HEK293 (cell line): ENCODE results near the gene WBP4.

Experiments used
- CTCF ChIP-seq: fragments of 450-650 bp; formaldehyde crosslinking; IDR thresholded peaks from 2 replicates; pipeline ENCODE4 v1.5.1; 2016; ENCODE audit warnings: missing biosample characterization, missing genetic modification characterization
- FEZF1 ChIP-seq: fragments of 450-650 bp; formaldehyde crosslinking; IDR thresholded peaks from 2 replicates; pipeline ENCODE4 v1.5.1; 2016; ENCODE audit warnings: missing biosample characterization, missing genetic modification characterization
- KLF7 ChIP-seq: fragments of 450-650 bp; formaldehyde crosslinking; IDR thresholded peaks from 2 replicates; pipeline ENCODE4 v1.5.1; 2016; ENCODE audit warnings: missing biosample characterization, missing genetic modification characterization, borderline replicate concordance
- MEIS1 ChIP-seq: sonication (generic); formaldehyde crosslinking; IDR thresholded peaks from 2 replicates; pipeline ENCODE4 v1.8.1; 2022; ENCODE audit warnings: missing genetic modification reagents, mild to moderate bottlenecking, borderline replicate concordance
- MYNN ChIP-seq: fragments of 450-650 bp; formaldehyde crosslinking; IDR thresholded peaks from 2 replicates; pipeline ENCODE4 v1.5.1; 2016; ENCODE audit warnings: missing biosample characterization, missing genetic modification characterization, borderline replicate concordance
- OVOL3 ChIP-seq: fragments of 450-650 bp; formaldehyde crosslinking; IDR thresholded peaks from 2 replicates; pipeline ENCODE4 v1.5.1; 2016; ENCODE audit warnings: missing biosample characterization, missing genetic modification characterization
- PRDM1 ChIP-seq: fragments of 450-650 bp; formaldehyde crosslinking; IDR thresholded peaks from 2 replicates; pipeline ENCODE4; 2016; ENCODE audit warnings: missing biosample characterization, missing genetic modification characterization
- PRDM4 ChIP-seq: fragments of 450-650 bp; formaldehyde crosslinking; IDR thresholded peaks from 2 replicates; pipeline ENCODE4 v1.5.1; 2017; ENCODE audit warnings: missing biosample characterization, missing genetic modification characterization
- PRDM6 ChIP-seq: fragments of 450-650 bp; formaldehyde crosslinking; IDR thresholded peaks from 2 replicates; pipeline ENCODE4 v1.5.1; 2017; ENCODE audit warnings: missing biosample characterization, missing genetic modification characterization
- ZBTB11 ChIP-seq: fragments of 450-650 bp; formaldehyde crosslinking; conservative IDR thresholded peaks from 2 replicates; pipeline ENCODE4 v1.5.1; 2016; ENCODE audit warnings: low read depth, missing biosample characterization, missing genetic modification characterization
- ZBTB8A ChIP-seq: fragments of 450-650 bp; formaldehyde crosslinking; IDR thresholded peaks from 2 replicates; pipeline ENCODE4 v1.5.1; 2016; ENCODE audit warnings: missing biosample characterization, missing genetic modification characterization
- ZFP3 ChIP-seq: fragments of 450-650 bp; formaldehyde crosslinking; IDR thresholded peaks from 2 replicates; pipeline ENCODE4 v1.5.1; 2016; ENCODE audit warnings: low read depth, missing biosample characterization, missing genetic modification characterization
- ZFP37 ChIP-seq: fragments of 450-650 bp; formaldehyde crosslinking; IDR thresholded peaks from 2 replicates; pipeline ENCODE4 v1.5.1; 2016; ENCODE audit warnings: missing biosample characterization, missing genetic modification characterization
- ZFP69B ChIP-seq: fragments of 450-650 bp; formaldehyde crosslinking; IDR thresholded peaks from 2 replicates; pipeline ENCODE4 v1.5.1; 2016; ENCODE audit warnings: missing biosample characterization, missing genetic modification characterization
- ZNF140 ChIP-seq: fragments of 450-650 bp; formaldehyde crosslinking; IDR thresholded peaks from 2 replicates; pipeline ENCODE4 v1.5.1; 2016; ENCODE audit warnings: missing biosample characterization, missing genetic modification characterization
- ZNF155 ChIP-seq: fragments of 450-650 bp; formaldehyde crosslinking; IDR thresholded peaks from 2 replicates; pipeline ENCODE4 v1.5.1; 2016; ENCODE audit warnings: missing biosample characterization, missing genetic modification characterization
- ZNF175 ChIP-seq: fragments of 450-650 bp; formaldehyde crosslinking; IDR thresholded peaks from 2 replicates; pipeline ENCODE4 v1.5.1; 2016; ENCODE audit warnings: missing biosample characterization, missing genetic modification characterization
- ZNF211 ChIP-seq: fragments of 450-650 bp; formaldehyde crosslinking; IDR thresholded peaks from 2 replicates; pipeline ENCODE4 v1.5.1; 2016; ENCODE audit warnings: low read depth, missing biosample characterization, missing genetic modification characterization
- ZNF302 ChIP-seq: fragments of 450-650 bp; formaldehyde crosslinking; IDR thresholded peaks from 2 replicates; pipeline ENCODE4 v1.5.1; 2016; ENCODE audit warnings: missing biosample characterization, missing genetic modification characterization, low read depth
- ZNF350 ChIP-seq: fragments of 450-650 bp; formaldehyde crosslinking; IDR thresholded peaks from 2 replicates; pipeline ENCODE4 v1.5.0; 2017; ENCODE audit warnings: missing biosample characterization, mild to moderate bottlenecking, missing genetic modification characterization
- ZNF398 ChIP-seq: fragments of 450-650 bp; formaldehyde crosslinking; IDR thresholded peaks from 2 replicates; pipeline ENCODE4 v1.5.1; 2017; ENCODE audit warnings: missing biosample characterization, missing genetic modification characterization
- ZNF529 ChIP-seq: fragments of 450-650 bp; formaldehyde crosslinking; IDR thresholded peaks from 2 replicates; pipeline ENCODE4 v1.5.1; 2017; ENCODE audit warnings: missing genetic modification characterization, missing biosample characterization; ENCODE audit not compliant: insufficient replicate concordance
- ZNF558 ChIP-seq: fragments of 450-650 bp; formaldehyde crosslinking; IDR thresholded peaks from 2 replicates; pipeline ENCODE4 v1.5.1; 2016; ENCODE audit warnings: missing biosample characterization, missing genetic modification characterization
- ZNF600 ChIP-seq: fragments of 450-650 bp; formaldehyde crosslinking; IDR thresholded peaks from 2 replicates; pipeline ENCODE4 v1.5.1; 2016; ENCODE audit warnings: missing biosample characterization, missing genetic modification characterization
- ZNF658 ChIP-seq: fragments of 450-650 bp; formaldehyde crosslinking; IDR thresholded peaks from 2 replicates; pipeline ENCODE4; 2016; ENCODE audit warnings: missing biosample characterization, missing genetic modification characterization
- ZNF701 ChIP-seq: fragments of 450-650 bp; formaldehyde crosslinking; IDR thresholded peaks from 2 replicates; pipeline ENCODE4 v1.5.1; 2016; ENCODE audit warnings: missing biosample characterization, missing genetic modification characterization
- ZNF785 ChIP-seq: fragments of 450-650 bp; formaldehyde crosslinking; IDR thresholded peaks from 2 replicates; pipeline ENCODE4 v1.5.1; 2016; ENCODE audit warnings: missing biosample characterization, missing genetic modification characterization
- ZNF791 ChIP-seq: fragments of 450-650 bp; formaldehyde crosslinking; IDR thresholded peaks from 2 replicates; pipeline ENCODE4 v1.5.1; 2016; ENCODE audit warnings: missing biosample characterization, missing genetic modification characterization
- ZSCAN16 ChIP-seq: fragments of 450-650 bp; formaldehyde crosslinking; IDR thresholded peaks from 2 replicates; pipeline ENCODE4 v1.5.1; 2016; ENCODE audit warnings: missing biosample characterization, missing genetic modification characterization
- ZSCAN30 ChIP-seq: fragments of 450-650 bp; IDR thresholded peaks from 2 replicates; pipeline ENCODE4 v1.5.1; 2018; ENCODE audit warnings: missing biosample characterization, mild to moderate bottlenecking, missing genetic modification characterization, moderate library complexity

Gene WBP4

GRCh38 chr13:41060724-41061074 is 610 bp upstream of the WBP4 start (continued):
- TF ChIP-seq ZBTB11 (no peak), ZFP69B (tag by site-specific recombination) (no peak), ZNF175 (tag by site-specific recombination) (no peak), ZSCAN30 (tag by site-specific recombination) (0 out of 2 replicates have a peak, but pooled peaks have one; percentile 14), CTCF (tag by site-specific recombination) (no peak), ZFP37 (tag by site-specific recombination) (no peak), ZNF398 (tag by site-specific recombination) (no peak), FEZF1 (tag by site-specific recombination) (no peak), ZNF350 (tag by site-specific recombination) (no peak), KLF7 (tag by site-specific recombination) (no peak), OVOL3 (tag by site-specific recombination) (no peak), PRDM4 (no peak), ZNF701 (tag by site-specific recombination) (no peak), ZFP3 (tag by site-specific recombination) (no peak), ZNF155 (tag by site-specific recombination) (no peak), ZBTB8A (tag by site-specific recombination) (no peak), ZSCAN16 (tag by site-specific recombination) (no peak), ZNF558 (no peak), ZNF791 (no peak), ZNF302 (no peak), PRDM6 (tag by site-specific recombination) (no peak), MEIS1 (no peak), ZNF211 (tag by site-specific recombination) (no peak), ZNF600 (tag by site-specific recombination) (no peak), ZNF785 (tag by site-specific recombination) (0 out of 2 replicates have a peak, but pooled peaks have one; percentile 29), MYNN (tag by site-specific recombination) (no peak), PRDM1 (tag by site-specific recombination) (0 out of 2 replicates have a peak, but pooled peaks have one; percentile 29), ZNF529 (no peak), ZNF140 (tag by site-specific recombination) (no peak), ZNF658 (tag by site-specific recombination) (no peak)
